ENCODE results near the gene CADM2. TPM values are rescaled to one million over a fixed set of nuclear protein-coding genes. Genes with fewer than 3 reads are reported as not detected.

The CADM2 gene
- total RNA-seq, 1 donor from 2014 or later, result 6.8 TPM

GRCh38 chr3:85672761-85673160 lies 714.0 kb downstream of the CADM2 start:
- H3K4me3 Mint-ChIP-seq, result no peak overlapping the region
- no peak for DNase-seq (ENCODE audit: low spot score)
- H3K9me3 Mint-ChIP-seq, result peaks cover 4% of the 10 kb centered on the region
- Histone ChIP-seq H2AFZ (replicated peaks) (no peak overlapping the region), H3K27ac (no peak overlapping the region), H3K9me3 (ENCODE audit: low read depth) (no peaks in the 10 kb centered on the region), H3K79me2 (ENCODE audit: low read depth) (no peaks in the 10 kb centered on the region), H3K27me3 (no peaks in the 10 kb centered on the region), H4K20me1 (ENCODE audit: low read depth) (no peaks in the 10 kb centered on the region), H3F3A (ENCODE audit: low read depth) (no peaks in the 10 kb centered on the region), H3K4me2 (no peak overlapping the region), H3K4me3 (no peak overlapping the region), H3K9ac (no peak overlapping the region), H3K4me1 (no peaks in the 10 kb centered on the region), H3K36me3 (no peaks in the 10 kb centered on the region)
- peaks cover 2% of the 10 kb centered on the region for H3K36me3 Mint-ChIP-seq
- no peak for TF ChIP-seq EZH2 (IDR thresholded peaks at IDR 0.05)
- TF ChIP-seq EZH2phosphoT487 (IDR thresholded peaks at IDR 0.05), result no peak
- TF ChIP-seq CTCF (IDR thresholded peaks at IDR 0.05), result no peak
- H3K27me3 Mint-ChIP-seq (ENCODE audit: insufficient read depth, low read depth), result no peaks in the 10 kb centered on the region
- H3K4me1 Mint-ChIP-seq, result no peaks in the 10 kb centered on the region
- H3K27ac Mint-ChIP-seq, result no peak overlapping the region

GRCh38 chr3:85678713-85679112 lies 719.9 kb downstream of the CADM2 start:
- Histone ChIP-seq H3K4me2 (no peak overlapping the region), H4K20me1 (ENCODE audit: low read depth) (no peaks in the 10 kb centered on the region), H3K4me1 (no peaks in the 10 kb centered on the region), H3K9me3 (ENCODE audit: low read depth) (no peaks in the 10 kb centered on the region), H3K9ac (no peak overlapping the region), H3K36me3 (no peaks in the 10 kb centered on the region), H3F3A (ENCODE audit: low read depth) (no peaks in the 10 kb centered on the region), H3K27me3 (no peaks in the 10 kb centered on the region), H3K79me2 (ENCODE audit: low read depth) (no peaks in the 10 kb centered on the region), H3K27ac (no peak overlapping the region), H2AFZ (replicated peaks) (no peak overlapping the region), H3K4me3 (no peak overlapping the region)
- Mint-ChIP-seq H3K4me1 (no peaks in the 10 kb centered on the region), H3K4me3 (no peak overlapping the region), H3K36me3 (no peaks in the 10 kb centered on the region), H3K27me3 (ENCODE audit: insufficient read depth, low read depth) (peaks cover 2% of the 10 kb centered on the region), H3K27ac (no peak overlapping the region), H3K9me3 (no peaks in the 10 kb centered on the region)
- TF ChIP-seq CTCF (IDR thresholded peaks at IDR 0.05) (no peak), EZH2 (IDR thresholded peaks at IDR 0.05) (no peak), EZH2phosphoT487 (IDR thresholded peaks at IDR 0.05) (no peak)
- DNase-seq (ENCODE audit: low spot score), result no peak

- Histone ChIP-seq H3F3A (ENCODE audit: low read depth) (no peaks in the 10 kb centered on the region), H4K20me1 (ENCODE audit: low read depth) (no peaks in the 10 kb centered on the region), H3K4me3 (no peak overlapping the region), H3K4me1 (no peaks in the 10 kb centered on the region), H3K4me2 (no peak overlapping the region), H3K27me3 (no peaks in the 10 kb centered on the region), H3K79me2 (ENCODE audit: low read depth) (no peaks in the 10 kb centered on the region), H3K36me3 (no peaks in the 10 kb centered on the region), H3K27ac (no peak overlapping the region), H2AFZ (replicated peaks) (no peak overlapping the region), H3K9ac (no peak overlapping the region), H3K9me3 (ENCODE audit: low read depth) (no peaks in the 10 kb centered on the region)
- Mint-ChIP-seq H3K27me3 (ENCODE audit: insufficient read depth, low read depth) (peaks cover 2% of the 10 kb centered on the region), H3K9me3 (no peaks in the 10 kb centered on the region), H3K4me3 (no peak overlapping the region), H3K4me1 (no peaks in the 10 kb centered on the region), H3K36me3 (no peaks in the 10 kb centered on the region), H3K27ac (no peak overlapping the region)
- TF ChIP-seq CTCF (IDR thresholded peaks at IDR 0.05) (no peak), EZH2 (IDR thresholded peaks at IDR 0.05) (no peak), EZH2phosphoT487 (IDR thresholded peaks at IDR 0.05) (no peak)
- no peak for DNase-seq (ENCODE audit: low spot score)
Observed at GRCh38 chr3:85681906-85682305, 723.1 kb downstream of the CADM2 start.

All from neural progenitor cell (in vitro differentiated cells).